IMR-90 (cell line): Measurements from ENCODE around the gene ZNF3. TPM values are rescaled to one million over a fixed set of nuclear protein-coding genes. Genes with fewer than 3 reads are reported as not detected.

ENCODE experiments used
- ATAC-seq: fragments of 200-7000 bp; cut with Tn5 transposase; 2 replicates; pipeline ENCODE4 v1.9.1; 2020; ENCODE audit warnings: low read depth, mild to moderate bottlenecking, moderate library complexity
- BruUV-seq: library from RNA; stranded (reverse); fragments of 400-500 nt; replicated peaks from 2 replicates; lab custom pipeline; 2021; lab: Mats Ljungman, UMichigan
- CTCF ChIA-PET: fragments of 300-600 bp; formaldehyde crosslinking; extraction: SDS; loops from one replicate; lab custom pipeline; 2021; ENCODE audit warnings: antibody characterized with exemption; lab: Yijun Ruan, JAX
- POLR2A ChIA-PET: fragments of 300-600 bp; sonication (Branson Sonifier 250); formaldehyde crosslinking; loops from one replicate; lab custom pipeline; 2022; ENCODE audit warnings: antibody characterized with exemption; ENCODE audit not compliant: unreplicated experiment; lab: Charles Lee
- DNase-seq: peaks from one replicate; pipeline ENCODE4 v3.0.0; 2013
- H2AFZ ChIP-seq: replicated peaks from 2 replicates; pipeline ENCODE3; 2013; ENCODE audit warnings: low read length, mild to moderate bottlenecking; ENCODE audit not compliant: poor library complexity
- H2AK5ac ChIP-seq: 2 replicates; pipeline ENCODE4 v1.6.1; 2013; ENCODE audit warnings: low read depth, low read length, inconsistent platforms
- H2AK9ac ChIP-seq: replicated peaks from 2 replicates; pipeline ENCODE3; 2013; ENCODE audit warnings: mild to moderate bottlenecking, low read depth, low read length, moderate library complexity; ENCODE audit not compliant: poor library complexity
- H2BK120ac ChIP-seq: 2 replicates; pipeline ENCODE4 v1.6.1; 2013; ENCODE audit warnings: low read depth, low read length, inconsistent platforms
- H2BK15ac ChIP-seq: 3 replicates; pipeline ENCODE4 v1.6.1; 2013; ENCODE audit warnings: low read depth, low read length, inconsistent platforms
- H2BK20ac ChIP-seq: 2 replicates; pipeline ENCODE4 v1.6.1; 2013; ENCODE audit warnings: low read depth, mild to moderate bottlenecking, inconsistent platforms, low read length, moderate library complexity
- H2BK5ac ChIP-seq: 2 replicates; pipeline ENCODE4 v1.6.1; 2013; ENCODE audit warnings: mild to moderate bottlenecking, low read depth, low read length, inconsistent platforms; ENCODE audit not compliant: poor library complexity, severe bottlenecking
- H3K14ac ChIP-seq: replicated peaks from 2 replicates; pipeline ENCODE4 v1.6.1; 2013; ENCODE audit warnings: low read depth, low read length, inconsistent platforms
- H3K18ac ChIP-seq: 2 replicates; pipeline ENCODE4 v1.6.1; 2013; ENCODE audit warnings: low read depth, low read length, control low read depth
- H3K23ac ChIP-seq: 2 replicates; pipeline ENCODE4 v1.6.1; 2013; ENCODE audit warnings: low read depth, low read length, inconsistent platforms
- H3K27ac ChIP-seq: 2 replicates; pipeline ENCODE4 v1.5.1; 2013; ENCODE audit warnings: mild to moderate bottlenecking, control low read depth, low read length; ENCODE audit not compliant: insufficient read depth
- H3K27me3 ChIP-seq: 2 replicates; pipeline ENCODE4 v1.6.1; 2013; ENCODE audit warnings: low read length; ENCODE audit not compliant: control insufficient read depth, insufficient read depth
- H3K36me3 ChIP-seq: 2 replicates; pipeline ENCODE4 v1.6.1; 2013; ENCODE audit warnings: low read length, mixed read lengths; ENCODE audit not compliant: control insufficient read depth, insufficient read depth
- H3K4ac ChIP-seq: 2 replicates; pipeline ENCODE4 v1.6.1; 2013; ENCODE audit warnings: low read depth, low read length, inconsistent platforms
- H3K4me1 ChIP-seq: 2 replicates; pipeline ENCODE4 v1.6.1; 2013; ENCODE audit warnings: low read length, mixed read lengths; ENCODE audit not compliant: control insufficient read depth, insufficient read depth
- H3K4me2 ChIP-seq: 2 replicates; pipeline ENCODE4 v1.6.1; 2013; ENCODE audit warnings: low read depth, mild to moderate bottlenecking, control low read depth, low read length, moderate library complexity
- H3K4me3 ChIP-seq: 2 replicates; pipeline ENCODE4 v1.5.1; 2013; ENCODE audit warnings: low read depth, mild to moderate bottlenecking, control low read depth, low read length, moderate library complexity; ENCODE audit not compliant: insufficient read depth
- H3K56ac ChIP-seq: 2 replicates; pipeline ENCODE4 v1.6.1; 2013; ENCODE audit warnings: low read length, inconsistent platforms; ENCODE audit not compliant: insufficient read depth; ENCODE audit errors: extremely low read depth
- H3K79me1 ChIP-seq, 2 experiments: 2 replicates each; pipeline ENCODE4 v1.6.1; 2013; ENCODE audit warnings: low read length in 2 of 2, inconsistent platforms in 1 of 2, low read depth in 1 of 2
- H3K9ac ChIP-seq: 2 replicates; pipeline ENCODE4 v1.6.1; 2013; ENCODE audit warnings: low read depth, low read length, control low read depth
- H3K9me1 ChIP-seq: 2 replicates; pipeline ENCODE4 v1.6.1; 2013; ENCODE audit warnings: low read length, inconsistent platforms; ENCODE audit not compliant: insufficient read depth
- H3K9me3 ChIP-seq: 2 replicates; pipeline ENCODE4 v1.6.1; 2013; ENCODE audit warnings: low read length; ENCODE audit not compliant: control insufficient read depth, insufficient read depth
- H4K20me1 ChIP-seq: 2 replicates; pipeline ENCODE4 v1.6.1; 2013; ENCODE audit warnings: low read length, inconsistent platforms; ENCODE audit not compliant: insufficient read depth
- H4K5ac ChIP-seq: 2 replicates; pipeline ENCODE4 v1.6.1; 2013; ENCODE audit warnings: mild to moderate bottlenecking, low read depth, low read length, control low read depth
- H4K8ac ChIP-seq, 2 experiments: 2 replicates each; pipeline ENCODE4 v1.6.1; 2013; ENCODE audit warnings: low read depth in 2 of 2, low read length in 2 of 2, control low read depth in 1 of 2, inconsistent platforms in 1 of 2
- H4K91ac ChIP-seq: 2 replicates; pipeline ENCODE4 v1.6.1; 2013; ENCODE audit warnings: low read depth, low read length, inconsistent platforms; ENCODE audit not compliant: insufficient read depth
- BHLHE40 ChIP-seq: fragments of 150-350 bp; IDR thresholded peaks from 2 replicates; pipeline ENCODE4 v1.6.1; 2016; ENCODE audit warnings: mild to moderate bottlenecking, low read depth, low read length
- CHD1 ChIP-seq: IDR thresholded peaks from 2 replicates; pipeline ENCODE4 v1.6.1; 2012; ENCODE audit warnings: low read depth, low read length, improper control_type of control experiment
- MAFK ChIP-seq: IDR thresholded peaks from 2 replicates; pipeline ENCODE4 v1.6.1; 2012; ENCODE audit warnings: low read depth, low read length, improper control_type of control experiment
- MAZ ChIP-seq: IDR thresholded peaks from 2 replicates; pipeline ENCODE4 v1.6.1; 2012; ENCODE audit warnings: low read depth, mild to moderate bottlenecking, low read length, improper control_type of control experiment, moderate library complexity, borderline replicate concordance
- MXI1 ChIP-seq: IDR thresholded peaks from 2 replicates; pipeline ENCODE4 v1.6.1; 2012; ENCODE audit warnings: low read depth, mild to moderate bottlenecking, low read length, moderate library complexity, borderline replicate concordance
- NFE2L2 ChIP-seq: fragments of 150-350 bp; IDR thresholded peaks from 2 replicates; pipeline ENCODE4 v1.6.1; 2016; ENCODE audit warnings: low read depth, mild to moderate bottlenecking, low read length
- POLR2A ChIP-seq: IDR thresholded peaks from 2 replicates; pipeline ENCODE4 v1.6.1; 2012; ENCODE audit warnings: mild to moderate bottlenecking, low read depth, low read length
- RAD21 ChIP-seq: IDR thresholded peaks from 2 replicates; pipeline ENCODE4 v1.6.1; 2012; ENCODE audit warnings: low read length, improper control_type of control experiment
- RCOR1 ChIP-seq: IDR thresholded peaks from 2 replicates; pipeline ENCODE4 v1.6.1; 2012; ENCODE audit warnings: mild to moderate bottlenecking, low read length, improper control_type of control experiment; ENCODE audit not compliant: insufficient replicate concordance
- SMC3 ChIP-seq: fragments of 150-350 bp; IDR thresholded peaks from 2 replicates; pipeline ENCODE4 v1.6.1; 2016; ENCODE audit warnings: low read depth, mild to moderate bottlenecking, antibody characterized with exemption, low read length, moderate library complexity
- WGBS, 2 experiments: methylation state at CpG; one replicate each; pipeline versions ENCODE4 v1.1.5 to v1.1.7; 2013; ENCODE audit warnings: missing lambda C conversion rate in 2 of 2; ENCODE audit not compliant: insufficient read length in 1 of 2; ENCODE audit errors: extremely low coverage in 2 of 2; 5-methylcytosine and 5-hydroxymethylcytosine counted together
- dilution Hi-C: fragments of 300-500 bp; cut with HindIII; formaldehyde crosslinking; loops from one replicate; pipeline ENCODE4 v1.14.3; 2018; ENCODE audit warnings: low sequenced_read_pairs; ENCODE audit not compliant: unreplicated experiment
- in situ Hi-C: fragments of 300-500 bp; cut with MboI; formaldehyde crosslinking; loops from 3 replicates; pipeline ENCODE4 v1.14.3; 2019; ENCODE audit warnings: low sequenced_read_pairs, inconsistent platforms, mixed read lengths
- intact Hi-C: fragments of 100-400 bp; cut with micrococcal nuclease; formaldehyde crosslinking; loops from 2 replicates; pipeline ENCODE4 v1.10.0; 2022
- polyA plus RNA-seq, 3 experiments: library from polyadenylated mRNA; depleted of rRNA; stranded (reverse); fragments of >200 nt; gene quantifications; 2 replicates each; pipeline ENCODE4 v1.2.3, GENCODE V29; 2012; ENCODE audit warnings: low replicate concordance in 1 of 3
- total RNA-seq: library from RNA; depleted of rRNA; stranded (reverse); fragments of >200 nt; gene quantifications from 2 replicates; pipeline ENCODE4 v1.2.3, GENCODE V29; 2012
- TF ChIP-seq, protein P1 (sequence below): fragments of 150-350 bp; IDR thresholded peaks from 2 replicates; pipeline ENCODE4 v1.6.1; 2016; ENCODE audit warnings: low read depth, mild to moderate bottlenecking, low read length, moderate library complexity, borderline replicate concordance
- TF ChIP-seq, protein P2 (sequence below): fragments of 150-350 bp; IDR thresholded peaks from 2 replicates; pipeline ENCODE4 v1.6.1; 2017; ENCODE audit warnings: mild to moderate bottlenecking, antibody characterized with exemption, low read length, low read depth

Gene ZNF3
- total and polyA plus RNA-seq, 2 of the 4 experiments (the other 2 are of a cell fraction) = 24.8 to 30.8 TPM

DNA sequence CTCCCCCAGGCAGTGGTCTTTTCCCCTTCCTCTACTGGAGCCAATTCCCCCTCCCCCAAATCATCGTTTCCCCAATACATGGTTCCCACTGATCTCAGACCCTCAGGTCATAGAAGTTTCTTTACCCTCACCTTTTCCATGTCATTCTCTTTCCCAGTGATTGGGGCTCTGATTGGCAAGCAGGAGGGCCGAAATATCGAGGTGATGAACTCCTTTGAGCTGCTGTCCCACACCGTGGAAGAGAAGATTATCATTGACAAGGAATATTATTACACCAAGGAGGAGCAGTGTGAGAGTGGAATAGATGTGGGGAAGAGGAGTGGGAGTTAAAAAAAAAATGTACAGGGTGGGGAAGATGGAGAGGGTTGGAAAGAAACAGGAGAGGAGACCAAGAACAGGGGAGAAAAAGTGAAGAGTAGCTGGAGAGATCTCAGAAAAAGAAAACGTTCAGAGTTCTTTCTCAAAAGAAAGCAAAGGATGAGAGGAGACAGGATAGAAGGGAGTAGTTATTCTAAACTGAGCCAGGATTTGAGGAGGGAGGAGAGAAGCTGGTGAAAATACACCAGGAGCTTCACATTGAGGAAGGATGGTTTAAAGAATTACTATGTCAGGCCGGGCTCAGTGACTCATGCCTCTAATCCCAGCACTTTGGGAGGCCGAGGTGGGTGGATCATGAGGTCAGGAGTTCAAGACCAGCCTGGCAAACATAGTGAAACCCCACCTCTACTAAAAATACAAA lies 8.1 kb upstream of the ZNF3 start (continued):
- TF ChIP-seq SMC3 = no peak
- TF ChIP-seq NFE2L2 = no peak

DNA sequence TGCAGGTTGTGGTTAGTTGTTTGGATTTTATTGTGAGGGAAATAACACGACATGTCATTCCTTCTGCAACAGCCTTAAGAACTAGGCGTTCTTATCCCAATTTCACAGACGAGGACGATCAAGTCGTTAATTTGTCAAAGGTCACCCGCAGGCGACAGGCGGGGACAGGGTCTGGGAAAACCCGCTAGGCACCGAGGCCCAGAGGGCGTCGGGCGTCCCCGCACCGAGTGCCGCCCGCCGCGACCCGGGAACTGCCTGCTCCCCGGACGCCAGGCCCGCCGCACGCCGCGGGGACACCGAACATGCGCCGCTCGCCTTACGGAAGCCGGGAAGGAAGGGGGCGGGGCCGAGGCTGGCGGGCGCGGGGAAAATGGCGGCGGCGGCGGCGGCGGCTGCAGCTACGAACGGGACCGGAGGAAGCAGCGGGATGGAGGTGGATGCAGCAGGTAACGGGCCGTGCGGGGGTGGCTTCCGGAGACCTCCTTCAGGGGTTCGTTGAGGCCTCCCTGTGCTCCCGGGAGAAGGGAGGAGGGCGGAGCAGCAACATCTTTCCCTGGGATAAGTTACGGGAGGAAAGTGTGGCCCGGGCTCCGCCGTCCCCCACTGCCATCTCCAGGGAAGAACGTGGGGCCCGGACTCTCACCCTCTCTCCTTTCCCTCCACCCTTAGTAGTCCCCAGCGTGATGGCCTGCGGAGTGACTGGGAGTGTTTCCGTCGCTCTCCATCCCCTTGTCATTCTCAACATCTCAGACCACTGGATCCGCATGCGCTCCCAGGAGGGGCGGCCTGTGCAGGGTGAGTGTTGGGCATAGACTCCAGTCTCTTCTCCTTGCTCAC lies 7.3 kb upstream of the ZNF3 start, which contains the start of gene COPS6:
COPS6 (plus strand) TSS at position 349 of the 837 bp plus-strand sequence; CDS start at position 371, 22 bp downstream.
- ATAC-seq = peak; percentile 48
- peaks cover 18% of the 10 kb centered on the region for H3K4me1 ChIP-seq
- TF ChIP-seq MAZ = peak; percentile 45; the same call in 1 of the 2 replicates
- TF ChIP-seq RCOR1 = no peak
- TF ChIP-seq, protein P1, sequence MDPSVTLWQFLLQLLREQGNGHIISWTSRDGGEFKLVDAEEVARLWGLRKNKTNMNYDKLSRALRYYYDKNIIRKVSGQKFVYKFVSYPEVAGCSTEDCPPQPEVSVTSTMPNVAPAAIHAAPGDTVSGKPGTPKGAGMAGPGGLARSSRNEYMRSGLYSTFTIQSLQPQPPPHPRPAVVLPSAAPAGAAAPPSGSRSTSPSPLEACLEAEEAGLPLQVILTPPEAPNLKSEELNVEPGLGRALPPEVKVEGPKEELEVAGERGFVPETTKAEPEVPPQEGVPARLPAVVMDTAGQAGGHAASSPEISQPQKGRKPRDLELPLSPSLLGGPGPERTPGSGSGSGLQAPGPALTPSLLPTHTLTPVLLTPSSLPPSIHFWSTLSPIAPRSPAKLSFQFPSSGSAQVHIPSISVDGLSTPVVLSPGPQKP = no peak
- no peak for TF ChIP-seq BHLHE40
- TF ChIP-seq MXI1 = peak; percentile 75; the same call in 1 of the 2 replicates
- no peak for TF ChIP-seq CHD1
- TF ChIP-seq POLR2A = 0 out of 2 replicates have a peak, but pooled peaks have one; percentile 48
- no peak for TF ChIP-seq MAFK
- TF ChIP-seq NFE2L2 = no peak
- TF ChIP-seq, protein P2, sequence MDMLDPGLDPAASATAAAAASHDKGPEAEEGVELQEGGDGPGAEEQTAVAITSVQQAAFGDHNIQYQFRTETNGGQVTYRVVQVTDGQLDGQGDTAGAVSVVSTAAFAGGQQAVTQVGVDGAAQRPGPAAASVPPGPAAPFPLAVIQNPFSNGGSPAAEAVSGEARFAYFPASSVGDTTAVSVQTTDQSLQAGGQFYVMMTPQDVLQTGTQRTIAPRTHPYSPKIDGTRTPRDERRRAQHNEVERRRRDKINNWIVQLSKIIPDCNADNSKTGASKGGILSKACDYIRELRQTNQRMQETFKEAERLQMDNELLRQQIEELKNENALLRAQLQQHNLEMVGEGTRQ = peak; percentile 31; the same call in 1 of the 2 replicates
- TF ChIP-seq RAD21 = no peak

More for the DNA sequence above, 7.3 kb upstream of the ZNF3 start, which contains the start of gene COPS6:
- Histone ChIP-seq H4K5ac (peak within 1 kb of the TSS; percentile 100), H2BK15ac (peak within 1 kb of the TSS; percentile 95), H2BK120ac (peak within 1 kb of the TSS; percentile 99), H3K4me3 (peak within 1 kb of the TSS; percentile 97), H3K14ac (peak within 1 kb of the TSS; percentile 99), H3K27ac (peak within 1 kb of the TSS; percentile 100), H3K9me1 (peaks cover 13% of the 10 kb centered on the region), H4K20me1 (peaks cover 15% of the 10 kb centered on the region; the same call in 1 of the 2 replicates), H3K9me3 (no peaks in the 10 kb centered on the region), H3K18ac (peak within 1 kb of the TSS; percentile 98), H2AFZ (peak within 1 kb of the TSS; percentile 92), H3K23ac (peak within 1 kb of the TSS; percentile 99), H3K4ac (peak within 1 kb of the TSS; percentile 99), H3K9ac (peak within 1 kb of the TSS; percentile 100), H3K27me3 (no peaks in the 10 kb centered on the region), H3K36me3 (peaks cover 35% of the 10 kb centered on the region), H2AK9ac (peak within 1 kb of the TSS; percentile 98), H3K79me1 (peaks cover 27 to 52% of the 10 kb centered on the region in 2 experiments), H2AK5ac (peak within 1 kb of the TSS; percentile 98), H4K91ac (peak within 1 kb of the TSS; percentile 96), H3K4me2 (peak within 1 kb of the TSS; percentile 97), H3K56ac (peak within 1 kb of the TSS; percentile 96), H2BK5ac (peak within 1 kb of the TSS; percentile 97), H4K8ac (peak within 1 kb of the TSS; percentile 97 to 100), H2BK20ac (peak within 1 kb of the TSS; percentile 100)
- POLR2A ChIA-PET = interaction anchor here (1.1 kb wide), 1 partner anchor 13 kb away, joined by 7 read pairs; no protein-coding TSS in a partner anchor
- peak; percentile 64 for DNase-seq
- 1% methylated on average over 28 of the region's 68 CpGs; no CpG with 5 or more reads in 1 of the 2 experiments for WGBS, 2 experiments
- in situ Hi-C loops = no loop called here
- CTCF ChIA-PET = no interaction called here
- intact Hi-C loops = no loop called here
- dilution Hi-C loops = no loop called here
- BruUV-seq = no TSS peak
